Kasumi-1 (cell line): ENCODE data around the gene TYR.
"Not testable (repeated sequence)": the region's sequence is repeated elsewhere in the genome, so short reads cannot be mapped to it uniquely, and the experiment has no call there.

Experiments
- DNase-seq, 2 experiments: peaks; one replicate each; lab custom pipeline; 2025; lab: John Stamatoyannopoulos, UW

Gene TYR

DNA sequence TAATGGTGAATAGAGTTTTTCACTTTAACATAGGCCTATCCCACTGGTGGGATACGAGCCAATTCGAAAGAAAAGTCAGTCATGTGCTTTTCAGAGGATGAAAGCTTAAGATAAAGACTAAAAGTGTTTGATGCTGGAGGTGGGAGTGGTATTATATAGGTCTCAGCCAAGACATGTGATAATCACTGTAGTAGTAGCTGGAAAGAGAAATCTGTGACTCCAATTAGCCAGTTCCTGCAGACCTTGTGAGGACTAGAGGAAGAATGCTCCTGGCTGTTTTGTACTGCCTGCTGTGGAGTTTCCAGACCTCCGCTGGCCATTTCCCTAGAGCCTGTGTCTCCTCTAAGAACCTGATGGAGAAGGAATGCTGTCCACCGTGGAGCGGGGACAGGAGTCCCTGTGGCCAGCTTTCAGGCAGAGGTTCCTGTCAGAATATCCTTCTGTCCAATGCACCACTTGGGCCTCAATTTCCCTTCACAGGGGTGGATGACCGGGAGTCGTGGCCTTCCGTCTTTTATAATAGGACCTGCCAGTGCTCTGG lies at the start of gene TYR:
Gene TYR (plus strand): TSS at position 185 of the 541 bp plus-strand sequence. CDS start 79 bp downstream, at position 264.
- DNase-seq, result no peak

DNA sequence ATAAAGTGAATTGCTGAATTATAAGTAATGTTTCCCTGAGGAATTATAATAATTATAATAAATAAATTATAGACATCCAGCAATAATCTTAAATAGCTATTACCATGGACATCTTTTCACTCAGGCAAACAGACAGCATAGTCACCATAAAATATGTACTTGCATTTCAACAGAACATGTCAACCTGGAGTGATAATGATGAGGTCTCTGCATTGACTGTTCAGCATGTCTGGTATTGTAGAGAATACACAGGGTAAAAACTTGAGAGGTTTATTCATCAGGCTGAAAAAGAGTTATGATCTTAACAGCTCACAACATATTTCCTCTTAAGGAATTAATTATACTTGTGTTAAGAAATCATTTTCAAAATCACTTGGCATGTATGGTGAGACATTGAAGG lies 41.1 kb upstream of the TYR start:
- no peak for DNase-seq

DNA sequence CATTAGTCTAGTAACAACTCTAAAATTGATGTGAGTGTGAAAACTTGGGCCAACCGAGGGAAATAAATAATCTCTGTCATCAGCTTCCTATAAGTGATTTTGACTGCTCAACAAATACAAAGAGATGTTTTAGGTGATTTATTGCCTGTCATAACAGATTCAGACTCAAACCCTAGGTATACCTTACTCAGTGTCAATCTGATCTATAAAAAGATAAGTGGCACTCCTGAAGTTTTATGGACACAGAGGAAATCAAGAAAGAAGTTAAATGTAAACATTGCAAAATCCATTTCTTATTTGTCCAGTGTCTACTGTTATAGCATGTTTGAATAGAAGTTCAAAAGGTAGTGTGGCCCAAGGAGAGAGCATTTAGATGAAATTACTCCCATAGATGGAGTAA lies 30.4 kb upstream of the TYR start:
- no peak for DNase-seq

DNA sequence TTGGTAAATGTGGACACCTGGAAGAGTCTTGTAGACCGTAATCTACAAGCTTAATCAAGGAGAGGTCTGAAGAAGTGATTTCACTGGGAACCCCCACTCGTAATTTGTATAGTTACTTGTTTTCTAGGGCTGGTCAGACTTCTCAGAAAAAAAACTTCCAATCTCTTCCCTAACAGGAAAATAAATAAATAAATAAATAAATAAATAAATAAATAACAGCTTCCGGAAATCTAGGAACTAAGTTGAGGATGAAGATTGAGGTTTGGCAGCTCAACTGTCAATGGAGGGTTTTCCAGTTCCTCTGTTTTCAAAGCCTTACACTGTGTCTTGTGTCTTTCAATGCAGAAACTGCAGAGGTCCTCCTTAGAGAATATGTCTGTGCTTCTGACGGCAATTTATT lies 17.7 kb upstream of the TYR start:
- no peak for DNase-seq

DNA sequence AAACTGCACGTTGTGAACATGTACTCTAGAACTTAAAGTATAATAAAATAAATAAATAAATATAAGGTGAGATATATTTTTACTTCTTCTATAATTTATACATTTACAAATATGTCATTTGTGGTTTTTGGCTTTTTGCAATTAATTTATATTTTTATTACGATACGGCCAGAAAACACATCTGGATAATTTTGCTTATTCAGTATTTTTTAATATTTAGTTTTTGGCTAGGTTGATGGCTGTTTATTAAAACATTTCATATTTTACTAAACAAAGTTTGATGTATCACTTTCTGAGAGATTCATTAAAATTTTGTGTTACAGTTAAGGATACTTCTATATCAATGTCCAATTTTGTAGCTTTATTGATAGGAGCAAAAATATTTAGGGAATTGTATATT lies 15.7 kb upstream of the TYR start:
- no peak for DNase-seq

DNA sequence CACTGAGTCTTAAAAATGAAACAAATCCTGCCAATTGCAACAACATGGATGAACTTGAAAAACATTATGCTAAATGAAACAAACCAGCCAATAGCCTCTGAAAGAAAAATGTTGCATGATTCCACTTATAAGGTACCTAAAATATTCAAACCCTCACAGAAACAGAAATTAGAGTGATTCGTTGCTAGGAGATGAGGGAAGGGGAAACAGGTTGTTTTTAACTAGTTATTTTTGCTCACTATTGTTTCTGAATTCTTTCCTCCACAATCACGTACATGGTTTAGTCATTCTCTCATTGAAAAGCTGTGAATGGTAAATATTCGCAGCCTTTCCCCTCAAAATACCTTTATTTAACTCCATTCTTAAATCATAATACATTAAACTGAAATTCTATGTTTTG lies 14.0 kb upstream of the TYR start:
- DNase-seq, result no peak

DNA sequence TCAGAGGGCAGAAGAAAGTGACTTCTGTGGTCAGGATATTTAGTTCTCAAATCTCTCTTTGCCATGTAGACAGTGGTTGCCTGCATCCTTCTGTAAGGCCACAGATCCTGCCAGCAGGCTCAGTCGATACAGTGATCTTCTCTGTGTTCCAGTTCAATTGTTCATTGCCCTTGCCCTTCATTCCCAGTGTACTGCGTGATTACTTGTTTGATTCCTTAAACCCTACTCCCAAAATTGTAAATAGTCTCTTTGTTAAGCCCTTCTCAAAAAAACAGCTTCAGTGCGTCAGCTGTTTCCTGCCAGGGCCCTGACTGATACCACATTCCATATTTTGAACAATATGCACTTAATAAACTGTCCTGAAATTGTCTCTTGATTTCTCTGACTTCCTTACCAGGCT lies 9.3 kb upstream of the TYR start:
- no peak for DNase-seq

DNA sequence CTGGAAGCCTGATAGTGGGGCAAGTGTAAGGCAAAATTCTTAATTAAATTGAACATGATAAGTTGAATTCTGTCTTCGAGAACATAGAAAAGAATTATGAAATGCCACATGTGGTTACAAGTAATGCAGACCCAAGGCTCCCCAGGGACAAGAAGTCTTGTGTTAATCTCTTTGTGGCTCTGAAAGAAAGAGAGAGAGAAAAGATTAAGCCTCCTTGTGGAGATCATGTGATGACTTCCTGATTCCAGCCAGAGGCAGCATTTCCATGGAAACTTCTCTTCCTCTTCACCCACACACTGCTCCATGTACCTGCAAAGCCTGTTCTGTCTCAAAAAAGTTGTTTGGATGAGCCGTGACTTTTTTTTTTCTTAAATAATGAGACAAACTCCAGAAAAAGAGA lies 1.9 kb upstream of the TYR start:
- no peak for DNase-seq

DNA sequence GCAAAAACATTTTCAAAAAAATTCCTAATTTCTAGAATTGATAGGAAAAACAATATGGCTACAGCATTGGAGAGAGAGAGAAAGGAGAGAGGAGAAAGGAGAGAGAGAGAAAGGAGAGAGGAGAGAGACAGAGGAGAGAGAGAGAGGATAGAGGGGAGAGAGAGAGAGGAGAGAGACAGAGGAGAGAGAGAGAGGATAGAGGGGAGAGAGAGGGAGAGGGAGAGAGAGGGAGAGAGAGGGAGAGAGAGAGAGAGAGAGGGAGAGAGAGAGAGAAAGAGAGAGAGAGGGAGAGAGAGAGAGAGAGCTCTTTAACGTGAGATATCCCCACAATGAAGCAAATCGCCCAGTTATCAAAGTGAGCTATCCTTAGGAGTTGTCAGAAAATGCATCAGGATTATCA lies 737 bp upstream of the TYR start:
- no peak for DNase-seq

DNA sequence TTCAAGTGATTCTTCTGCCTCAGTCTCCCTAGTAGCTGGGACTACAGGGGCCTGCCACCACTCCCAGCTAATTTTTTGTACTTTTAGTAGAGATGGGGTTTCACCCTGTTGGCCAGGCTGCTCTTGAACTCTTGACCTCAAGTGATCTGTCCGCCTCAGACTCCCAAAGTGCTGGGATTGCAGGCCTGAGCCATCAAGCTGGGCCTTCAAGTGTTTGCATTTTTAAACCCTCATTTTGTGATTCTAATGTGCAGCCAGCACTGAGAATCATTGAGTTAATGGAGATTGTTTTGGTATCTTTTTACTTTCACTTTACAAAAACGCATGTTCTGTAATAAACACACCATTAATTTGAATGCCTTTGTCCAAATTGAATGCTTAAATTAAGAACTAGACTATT lies 3.4 kb downstream of the TYR start:
- DNase-seq, result no peak

DNA sequence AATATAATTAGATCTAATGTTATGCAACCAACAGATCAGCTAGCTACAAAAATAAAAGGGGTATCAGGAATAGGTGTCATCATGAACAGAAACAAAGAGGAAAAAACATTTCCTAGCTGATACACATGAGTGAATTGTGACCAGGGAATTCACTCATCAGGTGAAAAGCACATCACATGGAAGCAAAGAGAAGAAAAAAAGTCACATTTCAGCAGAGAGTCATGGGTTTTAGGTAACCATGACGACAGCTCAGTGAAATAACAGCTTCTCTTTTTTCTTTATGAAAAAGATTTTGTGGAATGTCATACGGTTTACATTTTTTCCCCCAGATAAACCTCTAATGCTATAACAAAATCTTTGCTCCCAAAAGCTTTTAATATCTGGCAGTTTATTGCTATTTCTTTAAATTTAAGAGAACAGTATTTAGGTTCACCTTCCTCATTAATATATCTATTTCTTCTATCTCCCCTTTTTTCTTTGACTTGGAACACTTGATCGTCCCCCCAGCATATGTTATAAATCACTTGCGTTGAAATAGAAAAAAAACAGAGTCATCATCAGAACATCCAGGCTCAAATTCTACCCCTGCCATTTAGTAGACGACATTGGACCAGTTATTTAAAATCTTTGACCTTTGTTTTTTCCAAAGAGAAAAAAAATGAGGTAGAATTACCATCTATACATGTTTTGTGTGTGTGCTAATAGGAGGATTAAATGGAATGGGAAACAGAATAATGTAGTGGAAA lies 5.3 kb downstream of the TYR start:
- DNase-seq, result no peak

DNA sequence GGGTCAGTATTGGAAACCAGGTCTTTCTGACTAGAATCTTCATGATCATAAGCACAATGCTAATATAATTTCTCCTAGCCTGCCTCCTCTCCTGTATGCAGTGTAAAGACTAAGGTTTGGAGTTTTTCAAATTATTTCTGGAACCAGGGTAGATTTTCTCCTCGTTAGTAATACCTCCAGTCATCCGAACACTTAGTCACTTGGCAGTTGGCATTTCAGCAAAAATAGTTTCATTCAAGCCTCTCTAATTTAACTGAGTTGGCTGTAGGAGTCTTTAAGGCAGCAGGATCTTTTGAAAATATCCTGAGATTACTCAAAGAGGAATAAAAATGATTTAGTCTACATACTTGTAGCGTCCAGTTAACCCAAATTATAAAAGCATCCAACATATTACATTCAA lies 6.3 kb downstream of the TYR start:
- no peak for DNase-seq

DNA sequence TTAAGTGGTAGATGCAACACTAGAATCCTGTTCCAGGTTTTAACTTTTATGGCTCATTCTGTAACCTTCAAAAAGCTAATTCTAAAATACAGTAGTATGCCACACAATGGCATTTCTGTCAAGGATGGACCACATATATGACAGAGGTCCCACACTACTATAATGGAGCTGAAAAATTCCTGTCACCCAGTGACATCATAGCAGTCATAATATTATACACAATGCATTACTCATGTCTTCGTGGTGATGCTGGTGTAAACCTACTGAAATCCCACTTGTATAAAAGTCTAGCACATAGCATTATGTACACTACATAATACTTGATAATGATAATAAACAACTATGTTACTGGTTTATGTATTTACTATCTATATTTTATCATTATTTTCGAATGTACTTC lies 12.1 kb downstream of the TYR start:
- DNase-seq, result no peak

DNA sequence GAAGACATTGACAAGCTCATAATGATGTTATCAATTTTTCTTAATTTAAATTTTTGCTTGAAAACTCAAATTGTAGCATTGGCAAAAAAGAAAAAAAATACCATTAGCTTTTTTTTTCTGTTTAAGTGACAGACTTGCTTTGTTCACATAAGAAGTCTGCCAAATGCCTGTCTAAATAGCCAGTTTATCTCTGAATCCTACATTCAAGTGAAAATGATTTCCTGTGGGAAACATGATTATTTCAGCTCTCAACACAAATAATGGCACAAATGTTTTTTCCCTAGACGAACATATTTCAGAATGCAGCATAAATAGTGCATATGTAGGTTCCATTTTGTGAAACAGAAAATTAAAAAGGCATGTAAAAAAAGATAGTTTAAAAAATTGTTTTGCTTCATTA lies 23.5 kb downstream of the TYR start:
- DNase-seq, result no peak

DNA sequence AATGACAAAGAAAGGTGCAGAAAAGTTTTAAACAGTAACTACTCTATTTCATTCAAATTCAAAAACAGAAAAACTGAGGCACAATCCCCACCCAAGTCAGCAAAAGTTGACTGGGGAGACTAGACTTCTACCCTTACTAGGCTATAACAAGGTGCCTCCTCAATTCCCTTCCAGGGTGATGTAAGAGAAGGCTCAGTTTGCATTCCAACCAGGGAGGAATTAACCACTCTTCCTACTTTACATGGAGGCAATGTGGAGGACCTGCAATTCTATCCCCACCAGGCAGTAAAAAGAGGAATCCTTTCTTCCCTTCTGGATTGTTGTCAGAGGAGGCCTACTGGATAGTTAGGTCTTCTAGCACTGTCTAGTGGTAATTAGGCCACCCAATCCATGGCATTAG lies 26.1 kb downstream of the TYR start:
- DNase-seq, result no peak

DNA sequence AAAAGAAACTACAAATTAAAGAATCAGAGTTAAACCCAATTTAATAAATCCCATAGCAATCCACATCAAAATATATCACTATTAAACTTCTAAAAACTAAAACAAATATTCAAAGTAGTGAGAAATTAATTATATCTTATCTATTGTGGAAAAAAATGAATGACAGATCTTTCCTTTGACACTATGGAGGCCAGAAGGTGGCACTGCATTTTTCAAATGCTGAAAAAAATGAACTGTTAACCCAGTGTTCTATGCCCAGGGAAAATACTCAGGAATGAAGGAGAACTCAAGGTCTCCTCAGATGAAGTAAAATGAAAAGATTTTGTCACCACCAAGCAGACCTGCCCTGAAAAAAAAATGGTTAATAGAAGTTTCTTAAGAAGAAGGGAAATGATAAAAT lies 27.7 kb downstream of the TYR start:
- no peak for DNase-seq

DNA sequence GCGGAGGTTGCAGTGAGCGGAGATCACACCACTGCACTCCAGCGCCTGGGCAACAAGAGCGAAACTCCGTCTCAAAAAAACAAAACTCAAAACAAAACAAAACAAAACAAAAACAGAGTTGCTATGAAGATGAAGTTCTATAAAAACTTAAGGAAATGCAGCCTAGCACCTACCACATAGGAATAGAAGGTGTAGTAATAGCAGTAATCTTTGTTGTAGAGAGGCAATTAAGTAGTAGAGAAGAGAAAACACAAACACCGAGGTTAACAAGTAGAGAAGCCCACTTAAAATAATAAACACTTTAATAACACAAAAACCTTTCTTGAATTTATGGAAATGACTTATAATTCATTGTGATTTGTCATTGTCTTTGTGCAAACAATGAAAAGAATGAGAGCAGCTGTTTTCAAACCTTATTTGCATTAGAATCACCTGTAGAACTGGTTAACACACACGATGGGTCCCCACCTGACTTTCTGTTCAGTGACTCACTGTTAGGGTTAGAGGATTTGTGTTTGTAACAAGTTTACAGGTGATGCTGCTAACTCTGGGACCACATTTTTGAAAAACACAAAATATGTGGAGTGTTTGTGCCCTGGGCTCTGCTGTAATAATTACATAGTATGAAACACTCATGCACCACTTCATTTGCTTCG lies 43.1 kb downstream of the TYR start:
- DNase-seq, result no peak

DNA sequence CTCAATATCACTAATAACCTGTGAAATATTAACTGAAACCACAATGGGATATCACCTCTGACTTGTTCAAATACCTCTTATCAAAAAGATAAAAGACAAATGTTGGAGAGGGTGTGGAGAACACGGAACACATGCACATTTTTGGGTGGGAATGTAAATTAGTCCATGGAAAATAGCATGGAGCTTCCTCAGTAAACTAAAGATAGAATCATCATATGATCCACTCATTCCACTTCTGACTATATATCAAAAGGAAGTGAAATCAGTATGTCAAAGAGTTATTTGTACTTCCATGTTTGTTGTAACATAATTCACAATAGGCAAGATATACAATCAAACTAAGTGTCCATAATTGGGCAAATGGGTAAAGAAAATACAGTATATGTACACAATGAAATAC lies 57.4 kb downstream of the TYR start:
- no peak for DNase-seq

DNA sequence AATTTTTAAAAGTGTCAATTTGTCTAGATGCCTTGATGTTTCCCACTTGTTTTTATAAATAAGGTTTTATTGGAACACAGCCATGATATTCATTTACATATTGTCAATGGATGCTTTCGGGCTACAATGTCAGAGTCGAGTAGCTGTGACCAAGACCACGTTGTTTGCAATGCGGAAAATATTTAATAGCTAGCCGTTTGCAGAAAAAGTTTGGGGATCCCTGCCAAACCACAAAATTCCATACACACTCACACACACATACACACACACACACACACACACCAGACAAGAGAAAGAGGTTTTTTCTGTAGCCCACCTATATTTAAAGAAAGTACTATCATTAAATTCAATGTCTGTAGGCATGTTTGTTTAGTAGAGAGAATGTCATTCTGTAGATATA lies 58.3 kb downstream of the TYR start:
- DNase-seq, result no peak

DNA sequence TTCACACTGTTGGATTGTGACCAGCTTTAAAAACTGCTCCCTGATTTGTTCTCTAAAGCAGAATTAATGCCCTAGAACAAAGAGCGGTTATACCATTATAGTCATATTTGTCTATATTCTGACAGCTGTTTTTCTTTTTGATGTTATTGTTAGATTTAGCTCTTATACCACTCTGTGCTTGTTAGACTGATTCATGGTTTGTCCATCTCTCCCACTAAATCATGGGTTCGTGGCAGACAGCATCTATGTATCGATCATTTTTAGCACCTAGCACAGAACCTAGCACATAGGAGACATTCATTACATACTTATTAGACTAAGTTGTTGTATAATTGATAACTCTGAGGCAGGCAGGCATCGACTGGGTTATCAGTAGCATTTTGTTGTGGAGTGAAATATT lies 69.3 kb downstream of the TYR start:
- DNase-seq, result not testable (repeated sequence)

DNA sequence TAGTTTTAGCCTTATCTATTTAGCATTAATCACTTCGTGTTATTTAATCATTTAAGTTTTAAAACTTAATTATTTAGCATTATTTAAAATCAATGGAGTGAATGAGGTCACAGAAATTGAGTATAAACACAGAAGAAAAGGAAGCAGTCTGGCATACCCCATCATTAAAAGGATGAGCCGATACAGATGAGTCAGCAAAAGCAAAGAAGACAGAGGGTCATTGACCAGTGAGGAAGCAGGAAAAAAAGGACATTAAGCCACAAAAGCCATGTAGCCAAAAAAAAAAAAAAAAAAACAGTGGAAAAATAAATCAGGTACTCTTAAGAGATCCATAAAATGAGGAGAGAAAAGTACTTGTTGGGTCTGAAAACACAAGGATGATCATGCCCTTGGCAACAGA lies 71.5 kb downstream of the TYR start:
- no peak for DNase-seq

DNA sequence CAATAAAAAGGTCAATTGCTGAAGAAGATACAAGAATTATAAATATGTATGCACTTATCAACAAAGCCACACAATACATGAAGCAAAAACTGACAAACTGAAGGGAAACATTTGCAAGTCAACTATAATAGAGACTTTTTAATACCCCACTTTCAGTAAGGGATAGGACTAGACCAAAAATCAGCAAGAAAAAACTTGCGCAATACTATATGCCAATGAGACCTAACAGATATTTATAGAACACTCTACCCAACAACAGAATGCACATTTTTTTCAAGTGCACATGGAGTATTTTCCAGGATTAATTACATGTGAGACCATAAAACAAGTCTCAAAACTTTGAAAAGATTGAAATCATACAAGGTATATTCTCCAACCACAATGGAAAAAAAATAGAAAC lies 83.8 kb downstream of the TYR start:
- not testable (repeated sequence) for DNase-seq

DNA sequence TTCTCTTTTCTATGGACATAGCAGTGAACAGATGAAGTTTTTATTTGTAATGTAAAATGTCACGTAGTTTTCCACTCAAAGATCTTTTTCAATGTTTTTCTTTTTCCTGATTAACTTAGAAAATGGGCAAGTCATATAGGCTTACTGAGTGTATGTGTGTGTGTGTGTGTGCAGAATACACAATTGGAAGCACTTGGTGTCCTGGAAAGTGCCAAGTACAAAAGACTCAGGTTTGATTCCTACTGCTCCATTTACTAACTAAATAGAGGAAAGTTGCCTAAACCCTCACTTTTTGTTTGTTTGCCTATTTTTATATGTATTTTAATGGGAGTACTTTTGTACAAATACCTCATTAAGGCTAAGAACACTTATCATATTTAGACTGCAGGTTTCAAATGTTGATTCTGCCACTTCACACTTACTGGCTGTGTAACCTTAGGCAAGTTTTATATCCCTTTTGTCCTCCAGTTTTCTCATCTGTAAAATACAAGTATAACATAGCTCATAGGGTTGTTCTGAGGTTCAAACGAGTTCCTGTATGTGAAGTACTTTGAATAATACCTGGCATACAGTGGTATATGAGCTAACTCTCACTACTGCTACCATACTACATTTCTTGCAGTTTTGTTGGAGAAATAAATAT lies 90.1 kb downstream of the TYR start:
- DNase-seq, result no peak
